ENCODE measurements around the gene RPL15. TPM values are rescaled to one million over a fixed set of nuclear protein-coding genes. Genes with fewer than 3 reads are reported as not detected.

The RPL15 gene
- total and polyA plus RNA-seq, 3 donors from 2014 or later = 783 to 1,993 (median 1,409) TPM

GRCh38 chr3:23949784-23950183 lies 32.9 kb downstream of the RPL15 start:
- no peak for DNase-seq
- no peaks in the 10 kb centered on the region for H3K9me3 ChIP-seq
- TF ChIP-seq CTCF (IDR thresholded peaks at IDR 0.05) (no peak), POLR2A (IDR thresholded peaks at IDR 0.05) (no peak)
- H3K27me3 ChIP-seq = no peaks in the 10 kb centered on the region
- no peak overlapping the region for H3K4me3 ChIP-seq
- H3K4me1 ChIP-seq = peaks cover 36% of the 10 kb centered on the region
- H3K27ac ChIP-seq = peak overlapping the region in 1 of 2 donors; percentile 46
- no peaks in the 10 kb centered on the region for H3K36me3 ChIP-seq (ENCODE audit: low read depth, missing control alignments)
- intact Hi-C loops (cut with DNase I; ENCODE audit: low total_unique reads) = no loop called here

DNA sequence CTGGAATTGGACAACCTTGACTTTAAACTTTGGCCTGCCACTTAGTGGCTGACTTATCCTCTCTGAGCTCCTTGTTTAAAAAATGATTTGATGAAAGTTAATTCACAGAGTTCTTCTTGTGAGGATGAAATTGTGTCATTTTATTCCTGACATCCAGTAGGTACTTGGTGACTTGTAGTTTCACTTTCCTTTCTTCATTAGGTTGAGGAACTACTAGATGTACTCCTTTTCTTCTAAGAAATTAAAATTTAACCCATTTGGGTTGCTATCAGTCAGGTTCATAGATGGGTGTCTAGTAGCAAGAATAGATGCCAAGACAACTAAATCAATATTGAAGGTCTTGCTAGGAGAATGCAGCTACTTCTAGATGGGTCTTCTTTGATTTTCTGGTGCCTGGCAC lies 33.4 kb downstream of the RPL15 start:
- Histone ChIP-seq H3K36me3 (ENCODE audit: low read depth, missing control alignments) (no peaks in the 10 kb centered on the region), H3K27ac (peak overlapping the region in 1 of 2 donors; percentile 46), H3K9me3 (no peaks in the 10 kb centered on the region), H3K4me1 (peaks cover 36% of the 10 kb centered on the region), H3K27me3 (no peaks in the 10 kb centered on the region), H3K4me3 (no peak overlapping the region)
- TF ChIP-seq CTCF (IDR thresholded peaks at IDR 0.05) (no peak), POLR2A (IDR thresholded peaks at IDR 0.05) (no peak)
- DNase-seq = no peak
- intact Hi-C loops (cut with DNase I; ENCODE audit: low total_unique reads) = no loop called here

GRCh38 chr3:23952646-23953045 lies 35.7 kb downstream of the RPL15 start:
- no peaks in the 10 kb centered on the region for H3K9me3 ChIP-seq
- TF ChIP-seq POLR2A (IDR thresholded peaks at IDR 0.05) (no peak), CTCF (IDR thresholded peaks at IDR 0.05) (no peak)
- no peaks in the 10 kb centered on the region for H3K36me3 ChIP-seq (ENCODE audit: low read depth, missing control alignments)
- 74 to 79% methylated on average over 4 of the region's 4 CpGs for WGBS, 2 donors
- no peak overlapping the region for H3K27ac ChIP-seq
- intact Hi-C loops (cut with DNase I; ENCODE audit: low total_unique reads) = no loop called here
- no peaks in the 10 kb centered on the region for H3K27me3 ChIP-seq
- peaks cover 30% of the 10 kb centered on the region for H3K4me1 ChIP-seq
- no peak for DNase-seq
- H3K4me3 ChIP-seq = no peak overlapping the region

DNA sequence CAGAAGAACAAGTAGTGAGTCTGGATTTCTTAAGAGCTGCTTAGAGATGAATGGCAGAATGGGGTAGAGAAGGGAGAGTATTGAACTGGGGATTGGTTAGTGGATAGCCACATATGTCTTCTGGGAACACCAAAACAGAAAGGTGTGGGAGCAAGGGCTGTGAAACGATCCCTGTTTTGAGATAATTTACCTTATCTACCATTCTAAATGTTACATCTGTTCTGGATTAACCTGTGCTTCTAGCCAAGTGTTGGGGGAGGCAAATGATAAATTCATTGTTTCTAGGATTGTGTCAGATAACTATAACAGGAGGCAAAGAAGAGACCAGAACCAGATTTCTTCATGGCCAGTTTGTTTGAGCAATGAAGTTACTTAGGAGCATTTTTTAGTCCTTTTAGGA lies 36.6 kb downstream of the RPL15 start:
- intact Hi-C loops (cut with DNase I; ENCODE audit: low total_unique reads) = no loop called here
- Histone ChIP-seq H3K27me3 (no peaks in the 10 kb centered on the region), H3K27ac (no peak overlapping the region), H3K4me1 (peaks cover 26% of the 10 kb centered on the region), H3K4me3 (no peak overlapping the region), H3K9me3 (no peaks in the 10 kb centered on the region), H3K36me3 (ENCODE audit: low read depth, missing control alignments) (no peaks in the 10 kb centered on the region)
- TF ChIP-seq CTCF (IDR thresholded peaks at IDR 0.05) = no peak
- TF ChIP-seq POLR2A (IDR thresholded peaks at IDR 0.05) = no peak
- WGBS, 2 donors = 27 to 35% methylated on average over 1 of the region's 1 CpG
- no peak for DNase-seq

DNA sequence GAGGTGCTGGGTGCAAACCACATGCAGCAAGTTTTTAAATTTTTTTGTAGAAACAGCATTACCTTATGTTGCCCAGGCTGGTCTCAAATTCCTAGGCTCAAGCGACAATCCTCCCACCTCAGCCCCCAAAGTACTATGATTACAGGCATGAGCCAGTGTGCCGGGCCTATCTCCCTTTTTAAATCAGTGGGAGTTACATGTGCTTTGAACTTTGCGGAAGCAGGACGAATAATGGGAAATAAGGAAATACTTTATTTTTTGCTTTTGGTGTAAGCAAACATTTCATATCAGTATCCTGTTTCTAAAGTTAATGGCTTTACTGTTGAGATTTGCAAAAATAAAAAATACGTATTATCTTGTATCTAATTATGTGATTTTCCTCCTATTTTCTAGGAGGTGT lies 37.2 kb downstream of the RPL15 start:
- Histone ChIP-seq H3K4me3 (no peak overlapping the region), H3K27me3 (no peaks in the 10 kb centered on the region), H3K27ac (no peak overlapping the region), H3K9me3 (no peaks in the 10 kb centered on the region), H3K4me1 (peaks cover 26% of the 10 kb centered on the region), H3K36me3 (ENCODE audit: low read depth, missing control alignments) (no peaks in the 10 kb centered on the region)
- WGBS, 2 donors = 58% methylated on average over 5 of the region's 5 CpGs
- intact Hi-C loops (cut with DNase I; ENCODE audit: low total_unique reads) = no loop called here
- DNase-seq = no peak
- TF ChIP-seq POLR2A (IDR thresholded peaks at IDR 0.05) (no peak), CTCF (IDR thresholded peaks at IDR 0.05) (no peak)
